Cardiac muscle cell (in vitro differentiated cells and primary cell): ENCODE results near the gene SPINK9. TPM values are rescaled to one million over a fixed set of nuclear protein-coding genes. Genes with fewer than 3 reads are reported as not detected.

Experiments used
- DNase-seq, 2 donors: peaks; one replicate each; pipeline versions ENCODE4 v3.0.0 to v3.0.0-alpha.2; 2010 to 2017; ENCODE audit warnings: low read depth in 1 of 2, low spot score in 1 of 2
- H3K27ac ChIP-seq: fragments of 200-600 bp; sonication (generic); 2 replicates; pipeline ENCODE4 v1.5.1; 2016
- H3K27me3 ChIP-seq: fragments of 200-600 bp; sonication (generic); 2 replicates; pipeline ENCODE4 v1.6.0; 2016; ENCODE audit warnings: control low read depth
- H3K36me3 ChIP-seq: fragments of 200-600 bp; sonication (generic); 2 replicates; pipeline ENCODE4 v1.5.1; 2016; ENCODE audit warnings: control low read depth
- H3K4me1 ChIP-seq: fragments of 200-600 bp; sonication (generic); 2 replicates; pipeline ENCODE4 v1.8.1; 2017; ENCODE audit warnings: low read depth, mild to moderate bottlenecking, mixed run types
- H3K4me3 ChIP-seq: fragments of 200-600 bp; sonication (generic); 2 replicates; pipeline ENCODE4 v1.5.1; 2016; ENCODE audit warnings: mild to moderate bottlenecking
- H3K9me3 ChIP-seq: fragments of 200-600 bp; sonication (generic); 2 replicates; pipeline ENCODE4 v1.5.1; 2017; ENCODE audit warnings: low read depth, mild to moderate bottlenecking, control low read depth
- CTCF ChIP-seq: IDR thresholded peaks from 2 replicates; pipeline ENCODE4 v1.5.1; 2012; ENCODE audit warnings: low read depth, mild to moderate bottlenecking, low read length
- polyA plus RNA-seq: library from polyadenylated mRNA; unstranded; fragments of >200 nt; fragmentation: Nextera tagmentation; extraction: Ambion mirVana; gene quantifications from 2 replicates; pipeline ENCODE4 v1.2.1, GENCODE V29; 2016
- total RNA-seq: library from RNA; depleted of rRNA; stranded (reverse); fragments of >200 nt; gene quantifications from 2 replicates; pipeline ENCODE4 v1.2.3, GENCODE V29; 2016

SPINK9 gene
- total and polyA plus RNA-seq, 2 experiments from 2014 or later, result not detected

GRCh38 chr5:148379340-148379739 is 44.0 kb downstream of the SPINK9 start:
- H3K4me1 ChIP-seq, result peaks cover 27% of the 10 kb centered on the region
- H3K36me3 ChIP-seq, result no peaks in the 10 kb centered on the region
- no peak overlapping the region for H3K27ac ChIP-seq
- H3K4me3 ChIP-seq, result no peak overlapping the region
- DNase-seq, result no peak
- H3K9me3 ChIP-seq, result no peaks in the 10 kb centered on the region
- TF ChIP-seq CTCF, result no peak
- no peaks in the 10 kb centered on the region for H3K27me3 ChIP-seq

- H3K27me3 ChIP-seq, result no peaks in the 10 kb centered on the region
- H3K9me3 ChIP-seq, result no peaks in the 10 kb centered on the region
- TF ChIP-seq CTCF, result no peak
- peaks cover 13% of the 10 kb centered on the region for H3K4me1 ChIP-seq
- H3K36me3 ChIP-seq, result no peaks in the 10 kb centered on the region
- no peak overlapping the region for H3K27ac ChIP-seq
- no peak overlapping the region for H3K4me3 ChIP-seq
- no peak for DNase-seq
Measured at GRCh38 chr5:148381906-148382305, 46.5 kb downstream of the SPINK9 start.

- no peak for DNase-seq
- Histone ChIP-seq H3K4me1 (peaks cover 13% of the 10 kb centered on the region), H3K9me3 (no peaks in the 10 kb centered on the region), H3K4me3 (peak overlapping the region; percentile 95), H3K27ac (peak overlapping the region; percentile 98), H3K36me3 (no peaks in the 10 kb centered on the region), H3K27me3 (no peaks in the 10 kb centered on the region)
- no peak for TF ChIP-seq CTCF
Measured at GRCh38 chr5:148382961-148383360, 47.6 kb downstream of the SPINK9 start.

GRCh38 chr5:148383564-148384379 is 48.4 kb downstream of the SPINK9 start, which contains the start of gene FBXO38:
TSS of gene FBXO38 (plus strand) at chr5:148383958. CDS start at chr5:148394777, 10,819 bp downstream.
- peak; percentile 98 for DNase-seq

GRCh38 chr5:148384380-148384737 is 49.0 kb downstream of the SPINK9 start:
- peak overlapping the region; percentile 95 for H3K4me3 ChIP-seq
- peak overlapping the region; percentile 98 for H3K27ac ChIP-seq
- H3K27me3 ChIP-seq, result no peaks in the 10 kb centered on the region
- no peak for TF ChIP-seq CTCF
- no peak for DNase-seq
- no peaks in the 10 kb centered on the region for H3K36me3 ChIP-seq
- H3K9me3 ChIP-seq, result no peaks in the 10 kb centered on the region
- H3K4me1 ChIP-seq, result peaks cover 13% of the 10 kb centered on the region

More at GRCh38 chr5:148383564-148384379, 48.4 kb downstream of the SPINK9 start, which contains the start of gene FBXO38:
- Histone ChIP-seq H3K4me1 (peaks cover 13% of the 10 kb centered on the region), H3K4me3 (peak within 1 kb of the TSS; percentile 95), H3K27me3 (no peaks in the 10 kb centered on the region), H3K36me3 (no peaks in the 10 kb centered on the region), H3K9me3 (no peaks in the 10 kb centered on the region), H3K27ac (peak within 1 kb of the TSS; percentile 98)
- no peak for TF ChIP-seq CTCF
